GM12878 (cell line): Measurements from ENCODE around the gene PITPNB.

Experiments used
- BCL11A ChIP-seq: IDR thresholded peaks from 2 replicates; pipeline ENCODE4 v1.6.1; 2011; ENCODE audit warnings: low read depth, low read length
- EGR1 ChIP-seq, 2 experiments: IDR thresholded peaks; 1 replicate in 1 of 2; 2 replicates in 1 of 2; pipeline ENCODE4 v1.6.1; 2011 to 2012; ENCODE audit warnings: low read depth in 2 of 2, low read length in 2 of 2, borderline replicate concordance in 1 of 2, mild to moderate bottlenecking in 1 of 2, moderate library complexity in 1 of 2
- MXI1 ChIP-seq: fragments of 150-350 bp; IDR thresholded peaks from 2 replicates; pipeline ENCODE4 v1.6.1; 2011; ENCODE audit warnings: low read depth, mild to moderate bottlenecking, inconsistent platforms, low read length, improper control_type of control experiment
- RBBP5 ChIP-seq: fragments of 200-600 bp; sonication (generic); conservative IDR thresholded peaks from 2 replicates; pipeline ENCODE4 v1.6.1; 2016
- SMC3 ChIP-seq: IDR thresholded peaks from 2 replicates; pipeline ENCODE4 v1.6.1; 2011; ENCODE audit warnings: low read length, improper control_type of control experiment, borderline replicate concordance
- SPI1 ChIP-seq: IDR thresholded peaks from 2 replicates; pipeline ENCODE4 v1.6.1; 2011; ENCODE audit warnings: low read depth, mild to moderate bottlenecking, low read length, moderate library complexity, borderline replicate concordance; ENCODE audit not compliant: insufficient read depth
- ZZZ3 ChIP-seq: IDR thresholded peaks from 2 replicates; pipeline ENCODE4 v1.6.1; 2011; ENCODE audit warnings: low read depth; ENCODE audit not compliant: control insufficient read depth, insufficient read length
- TF ChIP-seq, protein P1 (sequence below), 3 experiments: IDR thresholded peaks in 2 of 3; conservative IDR thresholded peaks in 1 of 3; 2 replicates each; pipeline ENCODE4 v1.5.1; 2011; ENCODE audit warnings: low read depth in 3 of 3, low read length in 3 of 3, mild to moderate bottlenecking in 3 of 3, control low read depth in 2 of 3, moderate library complexity in 2 of 3, inconsistent platforms in 1 of 3, mixed read lengths in 1 of 3; ENCODE audit not compliant: control insufficient read depth in 2 of 3, insufficient read depth in 1 of 3; ENCODE audit errors: extremely low read depth in 1 of 3

DNA sequence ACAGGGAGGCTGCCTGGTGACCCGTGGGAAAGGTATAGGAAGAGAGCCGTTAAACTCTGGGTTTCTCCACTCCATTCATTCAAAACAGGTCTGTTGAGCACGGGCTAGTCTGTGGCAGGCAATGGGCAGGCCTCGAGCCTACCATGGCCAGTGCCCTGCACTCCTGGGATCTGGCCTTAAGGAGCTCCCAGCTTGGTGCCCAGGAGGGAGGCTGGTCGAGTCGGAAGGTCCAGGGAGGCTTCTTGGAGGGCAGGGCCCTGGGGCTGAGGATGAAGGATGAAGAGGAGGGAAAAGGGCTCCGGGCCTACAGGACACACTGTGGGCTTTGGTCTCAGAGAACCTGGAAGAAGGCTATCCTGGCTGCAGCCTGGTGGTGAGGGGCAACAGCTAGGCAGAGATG lies 75.6 kb downstream of the PITPNB start:
- TF ChIP-seq SMC3 (no peak), BCL11A (no peak), EGR1 (IDR thresholded peaks at IDR 0.05; ENCODE audit: borderline replicate concordance in 1 of 2, low read depth in 2 of 2, low read length in 2 of 2) (no peak), RBBP5 (no peak), MXI1 (no peak), ZZZ3 (no peak), SPI1 (no peak)
- TF ChIP-seq, protein P1, sequence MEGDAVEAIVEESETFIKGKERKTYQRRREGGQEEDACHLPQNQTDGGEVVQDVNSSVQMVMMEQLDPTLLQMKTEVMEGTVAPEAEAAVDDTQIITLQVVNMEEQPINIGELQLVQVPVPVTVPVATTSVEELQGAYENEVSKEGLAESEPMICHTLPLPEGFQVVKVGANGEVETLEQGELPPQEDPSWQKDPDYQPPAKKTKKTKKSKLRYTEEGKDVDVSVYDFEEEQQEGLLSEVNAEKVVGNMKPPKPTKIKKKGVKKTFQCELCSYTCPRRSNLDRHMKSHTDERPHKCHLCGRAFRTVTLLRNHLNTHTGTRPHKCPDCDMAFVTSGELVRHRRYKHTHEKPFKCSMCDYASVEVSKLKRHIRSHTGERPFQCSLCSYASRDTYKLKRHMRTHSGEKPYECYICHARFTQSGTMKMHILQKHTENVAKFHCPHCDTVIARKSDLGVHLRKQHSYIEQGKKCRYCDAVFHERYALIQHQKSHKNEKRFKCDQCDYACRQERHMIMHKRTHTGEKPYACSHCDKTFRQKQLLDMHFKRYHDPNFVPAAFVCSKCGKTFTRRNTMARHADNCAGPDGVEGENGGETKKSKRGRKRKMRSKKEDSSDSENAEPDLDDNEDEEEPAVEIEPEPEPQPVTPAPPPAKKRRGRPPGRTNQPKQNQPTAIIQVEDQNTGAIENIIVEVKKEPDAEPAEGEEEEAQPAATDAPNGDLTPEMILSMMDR (IDR thresholded peaks at IDR 0.05 in 2 of 3, conservative IDR thresholded peaks at IDR 0.05 in 1 of 3; ENCODE audit: control insufficient read depth in 2 of 3, extremely low read depth in 1 of 3, insufficient read depth in 1 of 3, low read depth in 3 of 3, low read length in 3 of 3), result no peak
